Sigmoid colon (tissue), 7 donors: ENCODE measurements around the gene SPATC1L. TPM values are rescaled to one million over a fixed set of nuclear protein-coding genes. Genes with fewer than 3 reads are reported as not detected.
"Not testable (repeated sequence)": the region's sequence is repeated elsewhere in the genome, so short reads cannot be mapped to it uniquely, and the experiment has no call there.

ENCODE experiments used
- DNase-seq: peaks from one replicate; pipeline ENCODE4 v3.0.0-alpha.2; 2019
- H3K27ac ChIP-seq, 4 donors: fragments of 200-600 bp; sonication (generic); one replicate each; pipeline ENCODE4 v1.5.1; 2016 to 2019; ENCODE audit warnings: mild to moderate bottlenecking in 1 of 4
- H3K27me3 ChIP-seq, 3 donors: fragments of 200-600 bp; sonication (generic); one replicate each; pipeline ENCODE4 v1.5.1; 2019; ENCODE audit warnings: mild to moderate bottlenecking in 1 of 3
- H3K36me3 ChIP-seq, 4 donors: fragments of 200-600 bp; sonication (generic); one replicate each; pipeline ENCODE4 v1.5.1; 2016 to 2019
- H3K4me1 ChIP-seq, 4 donors: fragments of 200-600 bp; sonication (generic); one replicate each; pipeline ENCODE4 v1.5.1; 2017 to 2019
- H3K4me3 ChIP-seq, 4 donors: fragments of 200-600 bp; sonication (generic); one replicate each; pipeline ENCODE4 v1.5.1; 2017 to 2019; ENCODE audit warnings: mild to moderate bottlenecking in 2 of 4, moderate library complexity in 1 of 4
- H3K9me3 ChIP-seq, 4 donors: fragments of 200-600 bp in 3 of 4; sonication (generic) in 3 of 4; one replicate each; pipeline versions ENCODE4 v1.5.1 to v1.6.1; 2013 to 2019
- CTCF ChIP-seq, 4 experiments: fragments of 450-650 bp in 3 of 4; fragments of 200-600 bp in 1 of 4; IDR thresholded peaks; one replicate each; pipeline ENCODE4 v1.5.1; 2016 to 2019; ENCODE audit warnings: antibody characterized with exemption in 4 of 4, mild to moderate bottlenecking in 3 of 4, moderate library complexity in 2 of 4
- EP300 ChIP-seq, 4 donors: sonication (generic); formaldehyde crosslinking; IDR thresholded peaks; one replicate each; pipeline ENCODE4 v1.6.1; 2017; ENCODE audit warnings: antibody characterized with exemption in 4 of 4
- POLR2A ChIP-seq, 2 donors: fragments of 450-650 bp; IDR thresholded peaks; one replicate each; pipeline ENCODE4 v1.6.1; 2016; ENCODE audit warnings: antibody characterized with exemption in 2 of 2, mild to moderate bottlenecking in 2 of 2, moderate library complexity in 2 of 2
- POLR2AphosphoS5 ChIP-seq, 4 donors: sonication (generic); formaldehyde crosslinking; IDR thresholded peaks; one replicate each; pipeline ENCODE4 v1.6.1; 2017; ENCODE audit warnings: antibody characterized with exemption in 4 of 4
- WGBS, 2 donors: extraction: QIAGEN DNeasy Blood & Tissue Kit; methylation state at CpG; one replicate each; pipeline ENCODE4 v1.1.7; 2013; 5-methylcytosine and 5-hydroxymethylcytosine counted together
- intact Hi-C: fragments of 100-400 bp; cut with DNase I; formaldehyde crosslinking; loops from one replicate; pipeline ENCODE4 v1.15.1; 2023
- polyA plus RNA-seq, 3 donors: library from polyadenylated mRNA; stranded (reverse); fragments of 200-250 nt; gene quantifications; one replicate each; pipeline ENCODE4 v1.2.3, GENCODE V29; 2013
- total RNA-seq, 4 donors: library from RNA; depleted of rRNA; stranded (reverse); fragments of >200 nt; gene quantifications; one replicate each; pipeline ENCODE4 v1.1.0, GENCODE V29; 2016
- donor health status: healthy with polysubstance abuse.
- donor health status: Bipolar disorder and iron deficiency.
- donor health status: healthy.

SPATC1L gene
- total and polyA plus RNA-seq, 7 donors = 0.95 to 18.3 (median 7.8) TPM

DNA sequence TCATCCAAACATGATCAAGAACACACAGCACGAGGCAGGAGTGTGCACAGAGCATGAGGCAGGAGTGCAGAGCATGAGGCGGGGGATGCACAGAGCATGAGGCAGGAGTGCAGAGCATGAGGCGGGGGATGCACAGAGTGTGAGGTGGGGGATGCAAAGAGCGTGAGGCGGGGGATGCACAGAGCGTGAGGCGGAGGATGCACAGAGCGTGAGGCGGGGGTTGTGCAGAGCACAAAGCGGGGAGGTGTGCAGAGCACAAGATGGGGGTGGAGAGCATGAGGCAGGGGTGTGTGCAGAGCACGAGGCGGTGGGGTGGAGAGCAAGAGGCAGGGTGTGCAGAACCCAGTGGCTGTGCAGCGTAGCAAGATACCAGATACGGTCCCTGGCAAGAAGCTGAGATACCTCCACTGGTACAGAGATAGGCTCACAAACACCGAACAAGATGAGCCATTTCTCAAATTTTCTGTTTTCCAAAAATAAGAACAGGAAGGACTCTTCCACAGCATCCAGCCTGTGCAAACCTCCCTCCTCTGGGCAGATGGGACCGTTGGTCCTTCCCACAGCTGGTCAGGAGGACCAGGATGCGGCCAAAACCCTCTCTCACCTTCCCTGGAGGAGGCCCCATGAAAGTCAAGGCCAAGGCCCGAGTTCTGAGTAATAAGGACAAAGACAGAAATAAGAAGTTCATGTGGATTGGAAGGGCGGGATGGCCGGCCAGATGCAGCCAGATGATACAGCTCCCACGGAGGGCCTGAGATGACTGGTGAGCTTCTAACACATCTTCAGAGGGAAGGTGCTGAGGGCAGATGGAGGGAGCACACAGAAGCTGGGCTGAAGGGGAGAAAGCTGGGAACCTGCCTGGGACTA is 12.0 kb downstream of the SPATC1L start:
- DNase-seq = peak; percentile 37
- TF ChIP-seq CTCF (IDR thresholded peaks at IDR 0.05) (no peak), POLR2AphosphoS5 (IDR thresholded peaks at IDR 0.05) (no peak), EP300 (IDR thresholded peaks at IDR 0.05) (no peak), POLR2A (IDR thresholded peaks at IDR 0.05) (no peak)
- H3K27me3 ChIP-seq = no peaks in the 10 kb centered on the region
- no peak overlapping the region for H3K4me3 ChIP-seq
- intact Hi-C loops = no loop called here
- peaks cover 0 to 6% (median 0%) of the 10 kb centered on the region in 4 donors for H3K9me3 ChIP-seq
- WGBS, 2 donors = 88 to 91% methylated on average over 21 of the region's 21 CpGs
- H3K27ac ChIP-seq = no peak overlapping the region
- H3K36me3 ChIP-seq = no peaks in the 10 kb centered on the region
- H3K4me1 ChIP-seq = no peaks in the 10 kb centered on the region

DNA sequence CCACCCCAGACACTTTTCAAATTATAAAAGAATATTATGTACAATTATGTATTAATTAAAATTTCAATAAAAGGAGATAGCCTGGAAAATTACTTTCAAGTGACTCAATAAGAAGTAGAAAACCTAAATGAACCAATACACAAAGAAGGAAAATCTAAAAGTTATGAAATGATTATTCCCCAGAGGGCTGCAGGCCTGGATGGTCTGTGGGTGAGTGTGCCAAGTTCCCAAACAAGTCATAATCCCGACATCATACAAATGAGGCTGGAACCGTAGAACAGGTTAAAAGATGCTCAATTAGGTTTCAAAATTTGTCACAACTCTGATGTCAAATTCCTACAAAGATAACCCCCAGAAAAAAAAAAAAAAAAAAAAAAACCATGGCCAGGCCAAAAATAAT is 12.7 kb downstream of the SPATC1L start:
- Histone ChIP-seq H3K9me3 (peaks cover 0 to 3% (median 0%) of the 10 kb centered on the region in 4 donors), H3K36me3 (no peaks in the 10 kb centered on the region), H3K27me3 (no peaks in the 10 kb centered on the region), H3K27ac (no peak overlapping the region), H3K4me1 (no peaks in the 10 kb centered on the region), H3K4me3 (no peak overlapping the region)
- TF ChIP-seq POLR2AphosphoS5 (IDR thresholded peaks at IDR 0.05) (no peak), POLR2A (IDR thresholded peaks at IDR 0.05) (no peak), EP300 (IDR thresholded peaks at IDR 0.05) (no peak), CTCF (IDR thresholded peaks at IDR 0.05) (no peak)
- intact Hi-C loops = no loop called here
- peak; percentile 42 for DNase-seq
- 45 to 50% methylated on average over 2 of the region's 2 CpGs for WGBS, 2 donors

DNA sequence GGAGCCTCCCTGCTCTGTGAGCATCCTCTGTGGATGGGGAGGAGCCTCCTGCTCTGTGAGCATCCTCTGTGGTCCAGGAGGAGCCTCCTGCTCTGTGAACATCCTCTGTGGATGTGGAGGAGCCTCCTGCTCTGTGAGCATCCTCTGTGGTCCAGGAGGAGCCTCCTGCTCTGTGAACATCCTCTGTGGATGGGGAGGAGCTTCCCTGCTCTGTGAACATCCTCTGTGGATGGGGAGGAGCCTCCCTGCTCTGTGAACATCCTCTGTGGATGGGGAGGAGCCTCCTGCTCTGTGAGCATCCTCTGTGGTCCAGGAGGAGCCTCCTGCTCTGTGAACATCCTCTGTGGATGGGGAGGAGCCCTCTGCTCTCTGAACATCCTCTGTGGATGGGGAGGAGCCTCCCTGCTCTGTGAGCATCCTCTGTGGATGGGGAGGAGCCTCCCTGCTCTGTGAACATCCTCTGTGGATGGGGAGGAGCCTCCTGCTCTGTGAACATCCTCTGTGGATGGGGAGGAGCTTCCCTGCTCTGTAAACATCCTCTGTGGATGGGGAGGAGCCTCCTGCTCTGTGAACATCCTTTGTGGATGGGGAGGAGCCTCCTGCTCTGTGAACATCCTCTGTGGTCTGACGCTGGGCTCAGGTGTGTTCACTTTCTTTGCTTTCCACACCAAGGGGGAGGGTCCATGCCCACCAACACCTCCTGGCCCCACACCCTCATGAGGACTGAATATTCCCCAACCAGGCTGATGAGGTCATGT is 13.6 kb downstream of the SPATC1L start:
- H3K27ac ChIP-seq, H3K4me1 ChIP-seq, H3K4me3 ChIP-seq, intact Hi-C loops, DNase-seq, H3K36me3 ChIP-seq, H3K27me3 ChIP-seq, H3K9me3 ChIP-seq: not testable (repeated sequence)
- WGBS, 2 donors = 75 to 89% methylated on average over 1 of the region's 1 CpG

DNA sequence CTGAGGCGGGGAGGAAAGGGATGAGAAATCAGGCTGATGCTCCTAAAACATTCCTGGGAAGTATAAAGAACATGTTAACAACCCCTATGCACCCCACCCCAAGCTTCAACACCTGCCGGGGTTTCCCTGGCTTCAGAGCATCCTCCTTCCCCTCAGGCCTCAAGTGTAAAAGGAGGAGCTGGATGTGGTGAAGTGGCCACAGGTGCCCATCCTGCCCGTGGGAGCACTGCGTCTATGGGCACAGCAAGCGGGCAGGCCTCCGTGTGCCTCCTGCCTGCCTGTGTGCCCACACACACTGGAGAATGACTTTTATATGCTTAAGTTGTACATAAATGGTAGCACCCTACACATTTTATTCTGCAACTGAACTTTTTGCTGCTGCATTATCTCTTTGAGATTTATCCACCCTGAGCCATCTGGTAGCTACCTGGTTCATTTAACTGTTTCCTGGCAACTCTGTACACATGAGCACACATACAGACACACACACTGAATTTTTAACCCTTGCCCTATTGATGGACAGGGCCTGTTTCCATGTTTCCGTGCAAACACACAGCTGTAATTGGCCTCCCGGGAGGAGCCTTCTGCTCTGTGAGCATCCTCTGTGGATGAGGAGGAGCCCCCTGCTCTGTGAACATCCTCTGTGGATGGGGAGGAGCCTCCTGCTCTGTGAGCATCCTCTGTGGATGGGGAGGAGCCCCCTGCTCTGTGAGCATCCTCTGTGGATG is 15.4 kb downstream of the SPATC1L start:
- 70 to 81% methylated on average over 8 of the region's 8 CpGs for WGBS, 2 donors
- intact Hi-C loops = no loop called here
- Histone ChIP-seq H3K4me3 (no peak overlapping the region), H3K36me3 (no peaks in the 10 kb centered on the region), H3K9me3 (no peaks in the 10 kb centered on the region), H3K27me3 (peaks cover 0 to 8% (median 0%) of the 10 kb centered on the region in 3 donors), H3K27ac (no peak overlapping the region), H3K4me1 (no peaks in the 10 kb centered on the region)
- peak; percentile 12 for DNase-seq
- TF ChIP-seq POLR2AphosphoS5 (IDR thresholded peaks at IDR 0.05) = no peak
- TF ChIP-seq CTCF (IDR thresholded peaks at IDR 0.05) = no peak
- TF ChIP-seq EP300 (IDR thresholded peaks at IDR 0.05) = no peak
- TF ChIP-seq POLR2A (IDR thresholded peaks at IDR 0.05) = no peak

DNA sequence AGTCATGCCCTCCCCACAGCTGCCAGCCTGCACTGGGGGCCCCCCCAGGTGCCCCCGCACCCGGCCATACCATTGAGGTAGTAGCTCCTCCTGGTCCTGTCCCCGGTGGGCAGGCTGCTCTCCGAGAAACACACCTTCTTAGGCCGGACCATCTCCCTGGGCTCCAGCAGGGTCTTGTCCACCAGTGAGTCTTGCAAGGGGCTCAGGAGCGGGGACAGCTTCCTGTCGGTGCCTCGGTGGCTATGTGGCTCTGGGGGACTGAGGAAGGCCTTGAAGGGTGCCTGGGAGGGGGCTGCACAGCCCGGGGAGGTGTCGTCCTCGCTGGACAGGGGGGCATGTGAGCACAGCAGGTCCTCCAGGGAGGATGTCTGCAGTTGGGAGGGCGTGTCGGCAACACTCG is 16.0 kb downstream of the SPATC1L start:
- H3K36me3 ChIP-seq = no peaks in the 10 kb centered on the region
- H3K4me3 ChIP-seq = no peak overlapping the region
- H3K9me3 ChIP-seq = no peaks in the 10 kb centered on the region
- WGBS, 2 donors = 83 to 92% methylated on average over 14 of the region's 14 CpGs
- peaks cover 0 to 14% (median 0%) of the 10 kb centered on the region in 3 donors for H3K27me3 ChIP-seq
- TF ChIP-seq EP300 (IDR thresholded peaks at IDR 0.05) (no peak), CTCF (IDR thresholded peaks at IDR 0.05) (no peak), POLR2A (IDR thresholded peaks at IDR 0.05) (no peak), POLR2AphosphoS5 (IDR thresholded peaks at IDR 0.05) (no peak)
- peak; percentile 56 for DNase-seq
- H3K4me1 ChIP-seq = no peaks in the 10 kb centered on the region
- intact Hi-C loops = no loop called here
- H3K27ac ChIP-seq = no peak overlapping the region
